H1 (cell line): ENCODE measurements around the gene HSPA2. TPM values are rescaled to one million over a fixed set of nuclear protein-coding genes. Genes with fewer than 3 reads are reported as not detected.

Experiments used
- CTCF ChIA-PET: fragments of 300-600 bp; sonication (Branson Sonifier 250); formaldehyde crosslinking; loops from one replicate; lab custom pipeline; 2021; ENCODE audit not compliant: partially characterized antibody; lab: Charles Lee
- POLR2A ChIA-PET: fragments of 300-600 bp; sonication (Branson Sonifier 250); formaldehyde crosslinking; loops from one replicate; lab custom pipeline; 2021; ENCODE audit warnings: inconsistent platforms; ENCODE audit not compliant: partially characterized antibody; lab: Charles Lee
- DNase-seq, 2 experiments: peaks; one replicate each; pipeline versions ENCODE4 v3.0.0 to v3.0.0-alpha.2; 2010 to 2022; ENCODE audit warnings: low spot score in 2 of 2, low read depth in 1 of 2, mixed read lengths in 1 of 2
- FAIRE-seq: peaks from 2 replicates; lab custom pipeline; 2011; peaks lifted over from hg19 to GRCh38; lab: Jason Lieb, UNC
- H2AFZ ChIP-seq: 2 replicates; pipeline ENCODE4 v1.8.1; 2012; ENCODE audit warnings: low read length, inconsistent platforms
- H2AK5ac ChIP-seq: 2 replicates; pipeline ENCODE4 v1.6.1; 2013; ENCODE audit warnings: low read depth, low read length
- H2BK120ac ChIP-seq: replicated peaks from 2 replicates; pipeline ENCODE3; 2013; ENCODE audit warnings: low read depth, low read length, inconsistent platforms
- H2BK12ac ChIP-seq: 2 replicates; pipeline ENCODE4 v1.6.1; 2013; ENCODE audit warnings: low read depth, low read length
- H2BK15ac ChIP-seq: 2 replicates; pipeline ENCODE4 v1.6.1; 2013; ENCODE audit warnings: low read length
- H2BK20ac ChIP-seq: 2 replicates; pipeline ENCODE4 v1.6.1; 2013; ENCODE audit warnings: low read length
- H2BK5ac ChIP-seq: 2 replicates; pipeline ENCODE4 v1.6.1; 2013; ENCODE audit warnings: low read depth, low read length
- H3K14ac ChIP-seq: 2 replicates; pipeline ENCODE4 v1.6.1; 2013; ENCODE audit warnings: inconsistent platforms; ENCODE audit not compliant: insufficient read length
- H3K18ac ChIP-seq: 2 replicates; pipeline ENCODE4 v1.6.1; 2013; ENCODE audit warnings: low read length; ENCODE audit errors: extremely low read depth
- H3K23ac ChIP-seq: 2 replicates; pipeline ENCODE4 v1.6.1; 2013; ENCODE audit warnings: inconsistent platforms; ENCODE audit not compliant: insufficient read length
- H3K23me2 ChIP-seq: 2 replicates; pipeline ENCODE4 v1.6.1; 2013; ENCODE audit warnings: low read depth, low read length
- H3K27ac ChIP-seq: 2 replicates; pipeline ENCODE4 v1.6.1; 2011; ENCODE audit warnings: low read depth, low read length, inconsistent platforms
- H3K27me3 ChIP-seq, 4 experiments: replicated peaks in 1 of 4; 1 replicate in 1 of 4; 2 replicates in 3 of 4; pipeline versions ENCODE4 v1.6.1 to v1.8.1; 2011 to 2013; ENCODE audit warnings: low read length in 3 of 4, mild to moderate bottlenecking in 3 of 4, inconsistent platforms in 2 of 4, mixed read lengths in 2 of 4, moderate library complexity in 1 of 4; ENCODE audit not compliant: control insufficient read depth in 3 of 4, insufficient read depth in 3 of 4; ENCODE audit errors: extremely low read depth in 1 of 4
- H3K36me3 ChIP-seq, 4 experiments: 2 replicates each; pipeline versions ENCODE4 v1.6.1 to v1.8.1; 2011 to 2013; ENCODE audit warnings: mild to moderate bottlenecking in 4 of 4, low read length in 3 of 4, moderate library complexity in 2 of 4, control low read depth in 1 of 4, inconsistent platforms in 1 of 4; ENCODE audit not compliant: insufficient read depth in 4 of 4, control insufficient read depth in 2 of 4
- H3K4ac ChIP-seq: replicated peaks from 2 replicates; pipeline ENCODE3; 2013; ENCODE audit warnings: low read length, low read depth, mixed read lengths, inconsistent platforms; ENCODE audit not compliant: insufficient read length
- H3K4me1 ChIP-seq, 4 experiments: replicated peaks in 1 of 4; 1 replicate in 1 of 4; 2 replicates in 3 of 4; pipeline versions ENCODE4 v1.6.1 to v1.8.1; 2011 to 2013; ENCODE audit warnings: low read length in 3 of 4, inconsistent platforms in 2 of 4, mixed read lengths in 1 of 4; ENCODE audit not compliant: insufficient read depth in 4 of 4, control insufficient read depth in 3 of 4
- H3K4me2 ChIP-seq, 2 experiments: 2 replicates each; pipeline versions ENCODE4 v1.6.1 to v1.8.1; 2011 to 2013; ENCODE audit warnings: low read depth in 2 of 2, low read length in 2 of 2, control low read depth in 1 of 2, inconsistent platforms in 1 of 2, mild to moderate bottlenecking in 1 of 2; ENCODE audit not compliant: insufficient read depth in 1 of 2
- H3K4me3 ChIP-seq, 4 experiments: fragments of 200-600, 300-600 bp in 1 of 4; sonication (generic), shearing (Covaris generic), sonication (Bioruptor Twin) in 1 of 4; 2 replicates each; pipeline versions ENCODE4 v1.5.1 to v1.8.1; 2011 to 2016; ENCODE audit warnings: low read length in 4 of 4, low read depth in 3 of 4, control low read depth in 2 of 4, inconsistent platforms in 2 of 4, mild to moderate bottlenecking in 2 of 4, mixed read lengths in 1 of 4, moderate library complexity in 1 of 4; ENCODE audit not compliant: insufficient read depth in 2 of 4; ENCODE audit errors: extremely low read depth in 1 of 4
- H3K56ac ChIP-seq: replicated peaks from 2 replicates; pipeline ENCODE3; 2013; ENCODE audit warnings: low read depth, mild to moderate bottlenecking, mixed read lengths, low read length, inconsistent platforms; ENCODE audit not compliant: insufficient read length
- H3K79me1 ChIP-seq: 2 replicates; pipeline ENCODE4 v1.6.1; 2013; ENCODE audit warnings: low read depth, low read length, control low read depth
- H3K79me2 ChIP-seq, 2 experiments: 2 replicates each; pipeline versions ENCODE4 v1.6.1 to v1.8.1; 2012 to 2013; ENCODE audit warnings: low read length in 2 of 2, mild to moderate bottlenecking in 2 of 2, inconsistent platforms in 1 of 2; ENCODE audit not compliant: insufficient read depth in 2 of 2, control insufficient read depth in 1 of 2
- H3K9ac ChIP-seq, 4 experiments: replicated peaks in 1 of 4; 1 replicate in 1 of 4; 2 replicates in 3 of 4; pipeline versions ENCODE4 v1.6.1 to v1.8.1; 2011 to 2013; ENCODE audit warnings: low read depth in 3 of 4, low read length in 3 of 4, control low read depth in 2 of 4, mild to moderate bottlenecking in 2 of 4, moderate library complexity in 2 of 4, inconsistent platforms in 1 of 4; ENCODE audit errors: extremely low read depth in 1 of 4
- H3K9me3 ChIP-seq, 2 experiments: 2 replicates each; pipeline versions ENCODE4 v1.6.1 to v1.8.1; 2012 to 2013; ENCODE audit warnings: mild to moderate bottlenecking in 2 of 2, moderate library complexity in 2 of 2, control low read depth in 1 of 2, inconsistent platforms in 1 of 2, low read depth in 1 of 2, low read length in 1 of 2, mixed read lengths in 1 of 2; ENCODE audit not compliant: insufficient read depth in 2 of 2
- H4K20me1 ChIP-seq, 2 experiments: replicated peaks in 1 of 2; 2 replicates each; pipeline versions ENCODE3 to v1.8.1; 2011 to 2013; ENCODE audit warnings: inconsistent platforms in 2 of 2, low read length in 2 of 2, mild to moderate bottlenecking in 1 of 2; ENCODE audit not compliant: insufficient read depth in 2 of 2, control insufficient read depth in 1 of 2
- H4K5ac ChIP-seq: 2 replicates; pipeline ENCODE4 v1.6.1; 2013; ENCODE audit warnings: low read length, low read depth, mixed read lengths, inconsistent platforms; ENCODE audit not compliant: insufficient read length
- H4K8ac ChIP-seq: 2 replicates; pipeline ENCODE4 v1.8.0; 2013; ENCODE audit warnings: mild to moderate bottlenecking, moderate library complexity, low read length, inconsistent platforms; ENCODE audit not compliant: insufficient read depth; ENCODE audit errors: extremely low read depth
- H4K91ac ChIP-seq: replicated peaks from 2 replicates; pipeline ENCODE3; 2013; ENCODE audit warnings: low read length, mixed read lengths, inconsistent platforms; ENCODE audit not compliant: insufficient read length
- EP300 ChIP-seq, 2 experiments: IDR thresholded peaks; 1 replicate in 1 of 2; 2 replicates in 1 of 2; pipeline ENCODE4 v1.6.1; 2011 to 2012; ENCODE audit warnings: low read depth in 2 of 2, low read length in 2 of 2, mild to moderate bottlenecking in 2 of 2, borderline replicate concordance in 1 of 2, inconsistent platforms in 1 of 2, moderate library complexity in 1 of 2
- GABPA ChIP-seq: IDR thresholded peaks from 2 replicates; pipeline ENCODE4 v1.6.1; 2011; ENCODE audit warnings: mild to moderate bottlenecking, low read length, moderate library complexity, borderline replicate concordance; ENCODE audit not compliant: insufficient read depth
- KDM5A ChIP-seq: fragments of 200-600 bp; IDR thresholded peaks from 2 replicates; pipeline ENCODE4 v1.7.1; 2012; ENCODE audit warnings: mild to moderate bottlenecking, low read length, inconsistent platforms, mixed read lengths
- RFX5 ChIP-seq: IDR thresholded peaks from 2 replicates; pipeline ENCODE4 v1.6.1; 2011; ENCODE audit warnings: low read depth, low read length, improper control_type of control experiment, borderline replicate concordance
- RXRA ChIP-seq: IDR thresholded peaks from 2 replicates; pipeline ENCODE4 v1.6.1; 2011; ENCODE audit warnings: low read depth, mild to moderate bottlenecking, low read length, moderate library complexity; ENCODE audit not compliant: insufficient read depth
- TAF1 ChIP-seq: IDR thresholded peaks from 2 replicates; pipeline ENCODE4 v1.6.1; 2011; ENCODE audit warnings: mild to moderate bottlenecking, low read depth, low read length
- WGBS, 2 experiments: shearing (Covaris generic) in 1 of 2; methylation state at CpG; one replicate each; pipeline versions ENCODE4 v1.1.6 to v1.1.7; 2013 to 2015; ENCODE audit warnings: low lambda C conversion rate in 2 of 2, mixed read lengths in 2 of 2, inconsistent platforms in 1 of 2, low coverage in 1 of 2, missing lambda C conversion rate in 1 of 2; ENCODE audit not compliant: insufficient replicate concordance in 2 of 2, insufficient coverage in 1 of 2, insufficient read length in 1 of 2; ENCODE audit errors: extremely low coverage in 1 of 2, missing lambda C conversion rate in 1 of 2; 5-methylcytosine and 5-hydroxymethylcytosine counted together
- polyA plus RNA-seq, 7 experiments: library from polyadenylated mRNA; depleted of rRNA in 3 of 7; stranded (reverse) in 5 of 7; unstranded in 2 of 7; fragments of >200 nt in 5 of 7; fragments of 200-250 nt in 2 of 7; gene quantifications; 1 replicate in 5 of 7; 2 replicates in 1 of 7; 4 replicates in 1 of 7; pipeline versions ENCODE4 v1.2.1 to v1.2.3, GENCODE V29; 2011 to 2013; ENCODE audit warnings: missing spikeins in 2 of 7, mixed read lengths in 2 of 7
- total RNA-seq: library from RNA; stranded (reverse); fragmentation: NEBNext Ultra II Directional; extraction: Animal tissue kit (Norgen Biotek cat#: 25700); gene quantifications from 2 replicates; pipeline ENCODE4 v1.2.1, GENCODE V29; 2021
- TF ChIP-seq, protein P1 (sequence below): IDR thresholded peaks from 2 replicates; pipeline ENCODE4 v1.6.1; 2012; ENCODE audit warnings: inconsistent platforms

Gene HSPA2
- total and polyA plus RNA-seq, 2 of the 8 experiments (the other 6 are each of a cell fraction or from before 2014, with no cell fraction given) = 30.5 to 82.9 TPM

GRCh38 chr14:64531567-64531966 is 9.0 kb upstream of the HSPA2 start:
- ChIA-PET POLR2A (interaction anchor here (0.6 kb wide), 1 partner anchor 170 kb away, joined by 3 read pairs; no protein-coding TSS in a partner anchor), CTCF (no interaction called here)
- no peak overlapping the region for H3K4me2 ChIP-seq

More at GRCh38 chr14:64531567-64531966, 9.0 kb upstream of the HSPA2 start:
- Histone ChIP-seq H3K23ac (no peak overlapping the region), H4K8ac (no peak overlapping the region), H2BK15ac (no peak overlapping the region), H3K4ac (no peak overlapping the region), H2AFZ (no peak overlapping the region), H4K5ac (no peak overlapping the region), H3K56ac (no peak overlapping the region), H3K4me1 (no peaks in the 10 kb centered on the region), H3K9ac (no peak overlapping the region), H3K79me2 (no peaks in the 10 kb centered on the region), H4K20me1 (no peaks in the 10 kb centered on the region), H3K4me3 (no peak overlapping the region), H2BK5ac (no peak overlapping the region), H3K14ac (no peak overlapping the region), H2AK5ac (no peak overlapping the region), H3K36me3 (no peaks in the 10 kb centered on the region), H2BK120ac (no peak overlapping the region), H3K27ac (no peak overlapping the region), H4K91ac (no peak overlapping the region), H3K27me3 (no peaks in the 10 kb centered on the region)
- WGBS, 2 experiments = 97% methylated on average over 2 of the region's 2 CpGs; no CpG with 5 or more reads in 1 of the 2 experiments
- DNase-seq = no peak
- FAIRE-seq = no peak
- TF ChIP-seq EP300 (IDR thresholded peaks at IDR 0.05; ENCODE audit: borderline replicate concordance in 1 of 2, low read depth in 2 of 2, low read length in 2 of 2) (no peak), RFX5 (no peak), KDM5A (no peak), TAF1 (no peak), RXRA (no peak), GABPA (no peak)
- TF ChIP-seq, protein P1, sequence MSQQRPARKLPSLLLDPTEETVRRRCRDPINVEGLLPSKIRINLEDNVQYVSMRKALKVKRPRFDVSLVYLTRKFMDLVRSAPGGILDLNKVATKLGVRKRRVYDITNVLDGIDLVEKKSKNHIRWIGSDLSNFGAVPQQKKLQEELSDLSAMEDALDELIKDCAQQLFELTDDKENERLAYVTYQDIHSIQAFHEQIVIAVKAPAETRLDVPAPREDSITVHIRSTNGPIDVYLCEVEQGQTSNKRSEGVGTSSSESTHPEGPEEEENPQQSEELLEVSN = no peak
- TF ChIP-seq, all 59 proteins: peak for 0
- Histone ChIP-seq H3K79me1 (no peaks in the 10 kb centered on the region), H3K9me3 (no peaks in the 10 kb centered on the region), H3K23me2 (no peaks in the 10 kb centered on the region), H3K18ac (no peak overlapping the region), H2BK20ac (no peak overlapping the region), H2BK12ac (no peak overlapping the region)
